Measurements from ENCODE around the gene C19orf81.
"Not testable (repeated sequence)": the region's sequence is repeated elsewhere in the genome, so short reads cannot be mapped to it uniquely, and the experiment has no call there.

The C19orf81 gene

DNA sequence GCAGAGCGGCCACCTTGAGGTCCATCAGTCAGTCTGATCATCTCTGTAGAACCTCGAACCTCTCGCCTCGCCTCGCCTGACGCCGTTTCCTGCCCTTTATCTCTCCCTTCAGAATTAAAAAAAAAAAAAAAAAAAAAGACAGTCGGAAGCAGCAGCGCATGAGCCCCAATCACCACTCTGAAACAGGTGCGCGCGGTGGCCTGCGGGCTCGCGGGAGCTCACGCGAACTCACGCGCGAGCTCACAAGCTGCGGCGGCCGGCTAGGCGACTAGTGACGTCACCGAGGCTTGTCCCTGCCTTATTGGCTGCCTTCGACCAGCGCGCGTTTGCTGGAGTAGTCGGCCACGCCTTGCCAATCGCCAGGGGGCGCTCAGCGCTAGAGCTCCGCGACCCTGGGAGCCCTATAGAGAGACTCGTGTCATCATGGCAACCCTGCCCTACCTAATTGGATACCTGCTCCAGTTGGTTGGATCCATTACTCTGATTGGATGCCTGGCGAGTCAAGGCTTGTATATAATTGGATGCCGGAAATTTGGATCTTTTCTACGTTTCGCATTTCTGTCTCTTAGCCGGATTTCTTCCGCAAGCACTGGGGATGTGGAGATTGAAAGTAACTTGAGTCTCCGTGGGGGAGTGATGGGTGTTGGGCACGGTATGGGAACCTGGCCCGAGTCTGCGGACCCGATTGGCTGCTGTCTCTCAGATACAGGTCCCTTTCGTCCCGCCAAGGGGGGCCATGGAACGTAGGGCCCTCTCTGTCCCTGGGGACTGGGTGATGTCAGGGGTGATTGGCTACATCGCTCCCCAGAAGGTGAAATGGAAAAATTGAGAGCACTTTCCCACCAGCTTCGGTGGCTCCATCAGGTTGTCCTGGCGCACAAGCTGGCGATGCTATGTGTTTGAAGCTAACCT lies 41.1 kb upstream of the C19orf81 start:
- Histone ChIP-seq H3K27me3 (no peaks in the 10 kb centered on the region), H3K36me3 (no peaks in the 10 kb centered on the region), H3K4me2 (no peak overlapping the region), H3K9ac (no peak overlapping the region), H3K4me3 (no peak overlapping the region), H3K27ac (no peak overlapping the region), H3K4me1 (no peaks in the 10 kb centered on the region), H4K20me1 (no peaks in the 10 kb centered on the region), H3K9me3 (no peaks in the 10 kb centered on the region; the same call in 1 of the 2 replicates)
- no peak for TF ChIP-seq Cebpa-rat (IDR thresholded peaks at IDR 0.05)

DNA sequence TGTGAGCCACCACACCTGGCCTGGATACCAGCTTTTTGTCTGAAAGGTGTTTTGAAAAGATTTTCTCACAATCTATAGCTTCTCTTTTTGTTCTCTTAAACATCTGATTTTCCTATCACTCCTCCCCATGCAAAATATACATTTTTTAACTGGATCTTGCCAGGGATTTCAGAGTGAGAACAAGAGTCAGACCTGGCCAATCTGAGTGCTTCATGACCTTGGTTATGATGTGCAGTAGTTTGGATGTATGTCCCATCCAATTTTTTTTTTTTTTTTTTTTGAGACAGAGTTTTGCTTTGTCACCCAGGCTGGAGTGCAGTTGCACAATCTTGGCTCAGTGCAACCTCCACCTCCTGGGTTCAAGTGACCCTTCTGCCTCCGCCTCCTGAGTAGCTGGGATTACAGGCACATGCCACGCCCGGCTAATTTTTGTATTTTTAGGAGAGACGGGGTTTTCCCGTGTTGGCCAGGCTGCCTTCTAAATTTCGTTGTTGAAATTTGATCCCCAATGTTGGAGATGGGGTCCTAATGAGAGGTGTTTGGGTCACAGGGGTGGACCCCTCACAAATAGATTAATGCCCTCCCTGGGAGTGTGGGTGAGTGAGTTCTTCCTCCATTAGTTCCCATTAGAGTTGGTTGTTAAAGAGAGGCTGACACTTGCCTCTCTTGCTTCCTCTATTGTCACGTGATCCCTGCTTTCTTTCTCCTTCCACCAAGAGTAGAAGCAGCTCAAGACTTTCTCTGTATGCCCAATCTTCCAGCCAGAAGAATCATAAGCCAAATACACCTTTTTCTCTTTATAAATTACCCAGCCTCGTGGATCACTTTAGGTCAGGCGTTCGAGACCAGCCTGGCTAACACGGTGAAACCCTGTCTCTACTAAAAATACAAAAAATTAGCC lies 36.5 kb upstream of the C19orf81 start:
- not testable (repeated sequence) for H3K9ac ChIP-seq, H3K36me3 ChIP-seq, H4K20me1 ChIP-seq, H3K4me3 ChIP-seq, H3K27me3 ChIP-seq, H3K4me1 ChIP-seq, H3K4me2 ChIP-seq, H3K27ac ChIP-seq, H3K9me3 ChIP-seq

DNA sequence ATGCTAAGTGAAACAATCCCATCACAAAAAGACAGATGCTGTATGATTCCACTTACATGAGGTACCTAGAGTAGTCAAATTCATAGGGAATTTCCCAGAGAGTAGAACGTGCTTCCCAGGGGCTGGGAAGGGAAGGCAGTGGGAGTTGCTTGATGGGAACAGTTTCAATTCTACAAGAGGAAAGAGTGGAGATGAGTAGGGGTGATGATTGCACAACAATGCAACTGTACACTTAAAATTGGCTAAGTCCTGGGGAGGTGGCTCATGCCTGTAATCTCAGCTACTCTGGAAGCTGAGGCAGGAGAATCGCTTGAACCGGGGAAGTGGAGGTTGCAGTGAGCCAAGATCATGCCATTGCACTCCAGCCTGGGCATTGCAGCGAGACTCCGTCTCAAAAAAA lies 30.9 kb upstream of the C19orf81 start:
- not testable (repeated sequence) for H3K4me2 ChIP-seq, H3K27me3 ChIP-seq, H3K9me3 ChIP-seq, H3K27ac ChIP-seq, H4K20me1 ChIP-seq, H3K36me3 ChIP-seq, H3K9ac ChIP-seq, H3K4me1 ChIP-seq, H3K4me3 ChIP-seq

DNA sequence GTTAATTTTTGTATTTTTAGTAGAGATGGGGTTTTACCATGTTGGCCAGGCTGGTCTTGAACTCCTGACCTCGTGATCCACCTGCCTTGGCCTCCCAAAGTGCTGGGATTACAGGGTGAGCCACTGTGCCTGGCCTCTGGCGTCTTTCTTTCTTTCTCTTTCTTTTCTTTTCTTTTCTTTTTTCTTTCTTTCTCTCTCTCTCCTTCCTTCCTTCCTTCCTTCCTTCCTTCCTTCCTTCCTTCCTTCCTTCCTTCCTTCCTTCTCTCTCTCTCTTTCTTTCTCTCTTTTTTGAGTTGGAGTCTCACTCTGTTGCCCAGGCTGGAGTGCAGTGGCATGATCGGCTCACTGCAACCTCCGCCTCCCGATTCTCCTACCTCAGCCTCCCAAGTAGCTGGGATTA lies 30.1 kb upstream of the C19orf81 start:
- H3K36me3 ChIP-seq, H3K9me3 ChIP-seq, H3K9ac ChIP-seq, H3K27ac ChIP-seq, H3K4me2 ChIP-seq, H4K20me1 ChIP-seq, H3K4me1 ChIP-seq, H3K27me3 ChIP-seq, H3K4me3 ChIP-seq: not testable (repeated sequence)

DNA sequence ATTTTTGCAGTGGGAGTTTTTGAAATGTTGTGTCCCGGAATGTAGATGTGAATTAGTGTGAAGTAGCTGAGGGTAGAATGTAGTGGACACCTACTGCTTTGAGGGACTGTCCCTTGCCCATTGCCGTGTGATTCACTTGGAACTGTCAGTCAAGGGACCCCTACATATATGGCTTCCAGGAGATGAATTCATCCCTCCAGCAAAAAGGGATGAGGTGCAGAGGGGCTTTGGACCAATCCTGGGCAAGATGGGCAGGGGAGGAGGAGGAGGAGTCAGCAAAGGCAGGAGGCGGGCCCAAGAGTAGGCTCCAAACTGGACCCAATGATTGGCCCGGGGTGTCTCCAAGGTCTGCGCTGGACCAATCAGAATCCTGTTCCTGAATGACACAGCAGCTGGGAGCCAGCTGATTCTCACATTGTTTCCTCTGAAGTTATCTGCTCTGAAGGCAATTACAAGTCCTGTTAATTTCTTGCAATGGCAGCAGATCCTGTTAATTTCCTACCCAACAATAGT lies 28.8 kb upstream of the C19orf81 start:
- not testable (repeated sequence) for H3K9me3 ChIP-seq, H3K36me3 ChIP-seq, H3K27ac ChIP-seq, H4K20me1 ChIP-seq, H3K4me2 ChIP-seq, H3K9ac ChIP-seq, H3K4me3 ChIP-seq, H3K27me3 ChIP-seq, H3K4me1 ChIP-seq

DNA sequence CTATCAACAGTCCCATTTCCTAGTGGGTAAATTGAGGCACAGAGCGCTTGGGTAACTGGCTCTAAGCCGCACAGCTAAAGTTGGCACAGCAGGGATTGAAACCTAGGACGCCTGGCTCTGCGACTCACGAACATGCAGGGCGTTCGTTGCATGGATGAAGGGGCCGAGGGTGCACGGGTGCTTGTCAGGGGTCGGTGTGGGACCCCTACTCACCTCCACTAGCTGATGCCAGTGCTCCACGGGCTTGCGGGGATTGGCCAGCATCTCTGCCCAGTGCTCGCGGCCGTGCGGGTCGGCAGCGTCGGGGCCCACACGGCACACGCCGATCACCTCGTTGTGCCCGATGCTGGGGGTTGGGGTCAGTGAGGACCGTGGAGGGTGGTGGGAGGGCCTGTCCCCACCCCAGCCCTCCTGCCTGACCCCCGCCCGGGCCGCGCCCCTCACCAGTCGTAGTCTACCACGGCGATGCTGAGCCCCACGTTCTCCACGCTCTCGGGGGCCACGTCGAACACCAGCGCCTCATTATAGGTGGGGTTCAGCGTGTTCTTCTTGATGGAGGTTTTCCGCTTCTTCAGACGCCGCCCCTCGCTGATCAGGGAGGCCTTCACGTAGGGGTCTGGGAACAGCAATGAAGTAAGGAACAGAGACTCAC lies 24.2 kb upstream of the C19orf81 start:
- H3K4me2 ChIP-seq = no peak overlapping the region
- TF ChIP-seq Cebpa-rat (IDR thresholded peaks at IDR 0.05) = no peak
- no peaks in the 10 kb centered on the region for H4K20me1 ChIP-seq
- H3K36me3 ChIP-seq = no peaks in the 10 kb centered on the region
- no peak overlapping the region for H3K4me3 ChIP-seq
- H3K27me3 ChIP-seq = no peaks in the 10 kb centered on the region
- no peak overlapping the region for H3K27ac ChIP-seq
- H3K4me1 ChIP-seq = no peaks in the 10 kb centered on the region
- H3K9ac ChIP-seq = no peak overlapping the region
- H3K9me3 ChIP-seq = no peaks in the 10 kb centered on the region

DNA sequence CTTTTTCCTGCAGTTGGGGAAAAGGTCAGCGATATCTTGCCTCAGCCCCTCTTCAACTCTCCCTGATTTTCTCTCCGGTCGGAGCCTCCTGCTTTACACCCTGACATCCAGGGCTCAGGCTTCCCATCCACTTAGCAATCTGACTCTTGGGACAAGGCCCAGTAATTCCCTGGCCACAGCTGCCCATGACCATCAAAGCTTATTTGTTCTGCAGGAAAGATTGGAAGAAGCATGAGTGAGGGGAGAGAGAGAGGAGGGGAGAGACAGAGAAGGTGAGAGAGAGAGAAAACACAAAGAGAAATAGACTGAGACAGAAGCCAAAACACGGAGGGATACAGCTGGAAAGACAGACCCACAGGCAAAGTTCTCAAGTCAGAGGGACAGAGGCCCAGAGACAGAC lies 23.2 kb upstream of the C19orf81 start:
- H3K4me2 ChIP-seq = no peak overlapping the region
- no peak overlapping the region for H3K4me3 ChIP-seq
- H3K27ac ChIP-seq = no peak overlapping the region
- H3K27me3 ChIP-seq = no peaks in the 10 kb centered on the region
- no peaks in the 10 kb centered on the region for H3K9me3 ChIP-seq
- no peaks in the 10 kb centered on the region for H4K20me1 ChIP-seq
- TF ChIP-seq Cebpa-rat (IDR thresholded peaks at IDR 0.05) = no peak
- no peak overlapping the region for H3K9ac ChIP-seq
- no peaks in the 10 kb centered on the region for H3K4me1 ChIP-seq
- no peaks in the 10 kb centered on the region for H3K36me3 ChIP-seq

DNA sequence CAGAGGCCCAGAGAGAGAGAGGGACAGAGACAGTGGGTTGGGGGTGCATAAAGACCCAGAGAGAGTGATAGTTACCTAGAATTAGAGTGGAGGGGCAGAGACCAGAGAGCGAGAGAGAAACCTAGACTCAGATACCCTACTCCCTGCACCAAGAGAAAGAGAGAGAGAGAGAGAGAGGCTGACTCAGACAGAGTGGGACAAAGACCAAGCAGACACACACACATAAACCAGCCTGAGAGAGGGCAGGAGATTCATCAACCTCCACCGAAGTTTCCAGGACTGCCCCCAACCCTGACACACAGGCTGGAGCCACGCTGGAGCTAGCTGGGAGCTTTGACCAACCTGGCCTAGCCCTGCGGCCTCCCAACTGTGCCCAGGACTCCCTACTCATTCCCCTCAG lies 22.4 kb upstream of the C19orf81 start:
- no peaks in the 10 kb centered on the region for H3K36me3 ChIP-seq
- H3K4me3 ChIP-seq = no peak overlapping the region
- no peaks in the 10 kb centered on the region for H4K20me1 ChIP-seq
- no peaks in the 10 kb centered on the region for H3K27me3 ChIP-seq
- H3K9me3 ChIP-seq = no peaks in the 10 kb centered on the region
- no peak for TF ChIP-seq Cebpa-rat (IDR thresholded peaks at IDR 0.05)
- no peak overlapping the region for H3K4me2 ChIP-seq
- H3K9ac ChIP-seq = no peak overlapping the region
- no peak overlapping the region for H3K27ac ChIP-seq
- H3K4me1 ChIP-seq = no peaks in the 10 kb centered on the region

DNA sequence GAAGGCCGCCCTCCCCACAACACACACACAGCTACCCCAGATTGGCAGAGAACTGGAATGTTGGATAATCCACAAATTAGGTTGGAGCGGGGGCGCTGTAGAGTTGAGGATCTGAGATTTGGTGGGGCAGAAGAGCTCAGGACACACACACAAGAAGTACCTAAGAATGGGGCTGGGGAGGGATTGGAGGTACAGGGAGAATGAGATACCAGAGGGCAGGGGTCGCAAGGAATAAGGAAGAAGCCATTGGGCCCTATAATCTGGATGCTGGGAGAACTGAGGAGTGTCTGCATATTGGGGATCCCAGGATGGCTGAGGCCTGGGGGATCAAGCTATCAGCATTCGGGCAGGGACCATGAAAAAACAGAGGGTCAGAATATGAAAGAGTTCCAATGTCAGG lies 21.1 kb upstream of the C19orf81 start:
- Histone ChIP-seq H3K27me3 (no peaks in the 10 kb centered on the region), H3K4me1 (no peaks in the 10 kb centered on the region), H3K9me3 (peaks cover 1% of the 10 kb centered on the region), H3K36me3 (no peaks in the 10 kb centered on the region), H3K27ac (no peak overlapping the region), H3K4me3 (no peak overlapping the region), H3K4me2 (no peak overlapping the region), H3K9ac (no peak overlapping the region), H4K20me1 (no peaks in the 10 kb centered on the region)
- TF ChIP-seq Cebpa-rat (IDR thresholded peaks at IDR 0.05) = no peak

DNA sequence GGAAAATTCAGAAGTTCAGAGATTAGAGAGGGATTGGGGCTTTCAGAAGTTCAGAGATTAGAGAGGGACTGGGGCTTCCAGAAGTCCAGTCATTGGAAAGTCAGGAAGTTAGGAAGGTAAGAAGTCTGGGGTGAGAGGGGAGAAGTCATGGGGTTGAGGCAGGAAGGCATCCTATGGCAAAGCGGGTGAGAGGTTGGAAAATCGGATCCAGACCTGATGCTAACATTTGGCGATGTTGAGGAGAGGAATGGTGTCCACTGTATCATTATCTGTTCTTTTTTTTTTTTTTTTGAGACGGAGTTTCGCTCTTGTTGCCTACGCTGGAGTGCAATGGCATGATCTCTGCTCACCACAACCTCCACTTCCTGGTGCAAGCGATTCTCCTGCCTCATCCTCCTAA lies 20.7 kb upstream of the C19orf81 start:
- Histone ChIP-seq H3K9ac (no peak overlapping the region), H3K27me3 (no peaks in the 10 kb centered on the region), H3K4me1 (no peaks in the 10 kb centered on the region), H4K20me1 (no peaks in the 10 kb centered on the region), H3K4me2 (no peak overlapping the region), H3K9me3 (peaks cover 5% of the 10 kb centered on the region), H3K4me3 (no peak overlapping the region), H3K27ac (no peak overlapping the region), H3K36me3 (no peaks in the 10 kb centered on the region)
- TF ChIP-seq Cebpa-rat (IDR thresholded peaks at IDR 0.05) = no peak

Data from BLaER1 (cell line).